GM23248 (cell line): Measurements from ENCODE around the gene DENND1A. TPM values are rescaled to one million over a fixed set of nuclear protein-coding genes. Genes with fewer than 3 reads are reported as not detected.

Experiments
- DNase-seq: peaks from one replicate; pipeline ENCODE4 v3.0.0-alpha.2; 2015
- H2AFZ ChIP-seq: fragments of 200-600 bp; sonication (generic); 2 replicates; pipeline ENCODE4 v1.6.1; 2016; ENCODE audit warnings: antibody characterized with exemption
- H3F3A ChIP-seq: fragments of 200-600 bp; sonication (generic); 2 replicates; pipeline ENCODE4 v1.6.1; 2016; ENCODE audit warnings: mild to moderate bottlenecking, antibody characterized with exemption, mixed run types; ENCODE audit not compliant: insufficient read depth
- H3K27ac ChIP-seq: fragments of 200-600 bp; sonication (generic); 2 replicates; pipeline ENCODE4 v1.5.1; 2016; ENCODE audit warnings: mild to moderate bottlenecking
- H3K27me3 ChIP-seq: fragments of 200-600 bp; sonication (generic); replicated peaks from 2 replicates; pipeline ENCODE4 v1.6.1; 2016; ENCODE audit warnings: mild to moderate bottlenecking; ENCODE audit not compliant: insufficient read depth
- H3K36me3 ChIP-seq: fragments of 200-600 bp; sonication (generic); 2 replicates; pipeline ENCODE4 v1.6.1; 2016; ENCODE audit warnings: low read depth, mild to moderate bottlenecking
- H3K4me1 ChIP-seq: fragments of 200-600 bp; sonication (generic); 2 replicates; pipeline ENCODE4 v1.6.1; 2016; ENCODE audit warnings: mild to moderate bottlenecking; ENCODE audit not compliant: insufficient read depth
- H3K4me2 ChIP-seq: fragments of 200-600 bp; sonication (generic); one replicate; pipeline ENCODE4 v1.6.1; 2016; ENCODE audit warnings: mild to moderate bottlenecking; ENCODE audit not compliant: unreplicated experiment
- H3K4me3 ChIP-seq: fragments of 200-600 bp; sonication (generic); 2 replicates; pipeline ENCODE4 v1.5.1; 2016; ENCODE audit warnings: mild to moderate bottlenecking
- H3K79me2 ChIP-seq: fragments of 200-600 bp; sonication (generic); 2 replicates; pipeline ENCODE4 v1.6.1; 2016; ENCODE audit warnings: mild to moderate bottlenecking; ENCODE audit not compliant: insufficient read depth
- H3K9ac ChIP-seq: fragments of 200-600 bp; sonication (generic); 2 replicates; pipeline ENCODE4 v1.6.1; 2016; ENCODE audit warnings: mild to moderate bottlenecking
- H3K9me2 ChIP-seq: fragments of 200-600 bp; sonication (generic); 2 replicates; pipeline ENCODE4 v1.6.1; 2016; ENCODE audit warnings: mixed run types, mild to moderate bottlenecking, moderate library complexity; ENCODE audit not compliant: insufficient read depth
- H3K9me3 ChIP-seq: fragments of 200-600 bp; sonication (generic); one replicate; pipeline ENCODE4 v1.6.1; 2017; ENCODE audit warnings: low read depth
- H4K20me1 ChIP-seq: fragments of 200-600 bp; sonication (generic); 2 replicates; pipeline ENCODE4 v1.6.0; 2016; ENCODE audit not compliant: insufficient read depth
- EZH2 ChIP-seq: fragments of 200-600 bp; sonication (generic); IDR thresholded peaks from 2 replicates; pipeline ENCODE4 v1.6.1; 2018; ENCODE audit warnings: antibody characterized with exemption, mild to moderate bottlenecking; ENCODE audit not compliant: insufficient read depth, poor library complexity, severe bottlenecking
- EZH2phosphoT487 ChIP-seq: fragments of 200-600 bp; sonication (generic); IDR thresholded peaks from 2 replicates; pipeline ENCODE4 v1.6.1; 2018; ENCODE audit warnings: antibody characterized with exemption, moderate library complexity, mild to moderate bottlenecking, low read depth; ENCODE audit not compliant: insufficient read depth
- WGBS, 2 experiments: methylation state at CpG; one replicate each; pipeline ENCODE4 v1.1.6; 2015 to 2017; ENCODE audit warnings: low lambda C conversion rate in 2 of 2, low coverage in 1 of 2; ENCODE audit errors: missing lambda C conversion rate in 2 of 2; 5-methylcytosine and 5-hydroxymethylcytosine counted together
- in situ Hi-C: fragments of 300-500 bp; cut with MboI; formaldehyde crosslinking; loops from 2 replicates; pipeline ENCODE4 v1.15.0; 2020
- polyA plus RNA-seq: library from polyadenylated mRNA; unstranded; fragments of >200 nt; fragmentation: Nextera tagmentation; extraction: Ambion mirVana; gene quantifications from 2 replicates; pipeline ENCODE4 v1.2.1, GENCODE V29; 2016
- total RNA-seq: library from RNA; depleted of rRNA; stranded (reverse); fragments of >200 nt; shearing (Covaris generic); gene quantifications from 2 replicates; pipeline ENCODE4 v1.2.3, GENCODE V29; 2014

The DENND1A gene
- total and polyA plus RNA-seq, 2 experiments from 2014 or later = 13.2 to 16.4 TPM

DNA sequence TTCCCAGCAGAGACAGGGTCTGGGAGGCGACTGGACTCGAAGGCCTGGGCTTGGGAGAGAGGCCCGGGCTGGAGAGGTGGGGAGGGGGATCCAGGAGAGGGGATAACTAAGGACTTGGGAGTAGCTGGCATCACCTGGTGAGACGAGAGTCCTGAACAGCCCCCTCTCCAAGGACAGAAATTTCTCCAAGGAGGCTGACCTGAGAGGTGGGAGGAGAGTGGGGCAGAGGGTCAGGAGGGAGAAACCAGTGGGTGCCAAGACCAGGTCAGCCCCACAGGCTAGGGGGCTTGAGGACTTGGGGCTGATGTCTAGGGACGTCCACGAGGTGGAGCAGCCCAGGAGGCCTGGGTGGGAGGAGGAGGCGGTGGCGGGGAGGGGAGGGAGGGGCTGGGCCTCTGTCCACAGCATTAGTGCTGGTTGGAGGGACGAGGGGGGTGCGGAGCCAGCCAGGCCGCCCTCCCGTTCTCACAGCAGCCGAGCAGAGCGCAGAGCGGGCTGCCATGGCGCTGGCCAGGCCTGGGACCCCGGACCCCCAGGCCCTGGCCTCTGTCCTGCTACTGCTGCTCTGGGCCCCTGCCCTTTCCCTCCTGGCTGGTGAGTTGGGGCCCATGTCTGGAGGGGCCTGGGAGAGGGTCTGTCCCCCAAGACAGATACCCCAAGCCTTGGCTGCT, 574.0 kb downstream of the DENND1A start, which contains the start of gene CRB2:
Gene CRB2 (plus strand): TSS at position 437 of the 671 bp plus-strand sequence. CDS start 64 bp downstream, at position 501.
- Histone ChIP-seq H3K9me2 (no peaks in the 10 kb centered on the region), H3K79me2 (no peaks in the 10 kb centered on the region)
- in situ Hi-C loops = no loop called here

DNA sequence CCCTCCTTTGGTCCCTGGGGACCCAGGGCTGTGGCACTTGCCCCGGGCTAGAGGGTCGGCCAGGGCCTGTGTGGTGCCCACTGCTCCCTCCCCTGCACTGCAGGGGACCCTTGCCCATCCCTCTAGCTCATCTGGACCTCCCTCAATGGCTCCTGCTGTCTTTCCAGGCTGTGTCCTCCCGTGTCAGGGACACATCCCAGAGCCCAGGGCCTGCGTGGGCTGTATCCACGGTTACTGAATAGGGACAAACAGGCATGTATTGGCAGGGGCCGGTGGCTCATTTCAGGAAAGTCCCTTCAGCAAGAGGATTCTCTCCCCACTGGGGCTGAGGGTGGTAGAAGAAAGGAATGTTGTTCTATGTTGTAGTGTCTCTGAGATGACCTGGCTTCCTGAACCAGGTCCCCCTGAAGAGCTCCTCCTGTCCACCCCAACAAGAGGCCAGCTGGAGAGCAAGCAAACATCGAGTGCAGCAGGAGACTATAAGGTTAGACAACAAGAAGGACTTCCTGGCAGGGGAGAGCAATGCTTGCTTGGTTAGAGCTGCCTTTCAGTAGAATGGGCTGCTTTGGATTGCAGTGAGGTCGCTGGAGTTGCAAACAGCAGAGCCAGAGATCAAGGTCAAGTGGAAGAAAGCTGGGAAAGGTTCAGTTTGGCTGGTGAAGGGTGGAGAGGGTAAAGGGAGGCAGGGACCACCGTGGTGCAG, 575.0 kb downstream of the DENND1A start:
- H3K4me3 ChIP-seq = no peak overlapping the region
- no peaks in the 10 kb centered on the region for H3K79me2 ChIP-seq
- H3K4me2 ChIP-seq = no peak overlapping the region
- H3K27ac ChIP-seq = no peak overlapping the region
- H2AFZ ChIP-seq = no peak overlapping the region
- in situ Hi-C loops = no loop called here
- no peak overlapping the region for H3K9ac ChIP-seq
- TF ChIP-seq EZH2 = no peak
- no peak for TF ChIP-seq EZH2phosphoT487
- WGBS, 2 experiments = 21 to 22% methylated on average over 9 of the region's 9 CpGs
- H3K4me1 ChIP-seq = no peaks in the 10 kb centered on the region
- H3K9me3 ChIP-seq = no peaks in the 10 kb centered on the region
- H3K27me3 ChIP-seq = peaks cover 14% of the 10 kb centered on the region
- no peaks in the 10 kb centered on the region for H3K9me2 ChIP-seq
- no peaks in the 10 kb centered on the region for H4K20me1 ChIP-seq
- H3K36me3 ChIP-seq = no peaks in the 10 kb centered on the region
- DNase-seq = peak; percentile 36
- H3F3A ChIP-seq = no peaks in the 10 kb centered on the region

More for the DNA sequence above, 574.0 kb downstream of the DENND1A start, which contains the start of gene CRB2:
- peaks cover 9% of the 10 kb centered on the region for H3K27me3 ChIP-seq
- H3K9ac ChIP-seq = no peak within 1 kb of the TSS
- 17 to 27% methylated on average over 5 to 14 of the region's 17 CpGs for WGBS, 2 experiments
- no peak within 1 kb of the TSS for H3K4me3 ChIP-seq
- no peaks in the 10 kb centered on the region for H4K20me1 ChIP-seq
- no peaks in the 10 kb centered on the region for H3K36me3 ChIP-seq
- no peak for DNase-seq
- no peak for TF ChIP-seq EZH2phosphoT487
- no peak for TF ChIP-seq EZH2
- H3K9me3 ChIP-seq = no peaks in the 10 kb centered on the region
- no peaks in the 10 kb centered on the region for H3K4me1 ChIP-seq
- no peak within 1 kb of the TSS for H3K27ac ChIP-seq
- no peaks in the 10 kb centered on the region for H3F3A ChIP-seq
- H2AFZ ChIP-seq = no peak within 1 kb of the TSS
- no peak within 1 kb of the TSS for H3K4me2 ChIP-seq

DNA sequence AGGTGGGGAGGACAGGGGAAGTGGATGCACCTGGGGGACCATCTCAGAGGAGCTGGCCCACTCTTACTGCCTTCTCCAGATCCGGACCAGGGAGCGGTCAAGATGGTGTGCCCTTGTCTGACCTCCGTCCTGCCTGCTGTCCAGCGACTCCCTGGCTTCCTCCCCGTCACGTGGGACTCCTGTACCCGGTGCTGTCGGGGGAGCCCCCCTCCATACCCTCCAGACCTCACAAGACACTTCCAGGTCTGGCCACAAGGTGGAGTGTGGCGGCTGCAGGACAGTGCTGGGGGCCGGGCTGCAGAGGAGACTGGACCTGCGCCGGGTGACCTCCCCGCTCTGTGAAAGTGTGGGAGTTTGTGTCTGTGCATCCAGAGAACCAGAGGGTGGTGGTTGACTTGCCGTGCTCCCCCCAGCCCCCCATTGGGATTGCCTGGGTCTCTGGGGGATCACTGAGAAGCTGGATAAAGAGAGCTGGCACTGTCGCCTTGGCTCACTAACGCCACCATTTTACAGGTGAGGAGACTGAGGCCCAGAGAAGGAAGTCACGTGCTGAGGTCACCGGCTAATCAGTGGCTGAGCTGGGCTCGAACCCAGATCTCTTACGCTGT, 575.8 kb downstream of the DENND1A start:
- H4K20me1 ChIP-seq = no peaks in the 10 kb centered on the region
- TF ChIP-seq EZH2 = no peak
- no peak for TF ChIP-seq EZH2phosphoT487
- DNase-seq = peak; percentile 69
- no peaks in the 10 kb centered on the region for H3K36me3 ChIP-seq
- WGBS, 2 experiments = 23 to 24% methylated on average over 18 to 20 of the region's 20 CpGs
- peaks cover 14% of the 10 kb centered on the region for H3K27me3 ChIP-seq
- no peaks in the 10 kb centered on the region for H3K9me3 ChIP-seq
- no peaks in the 10 kb centered on the region for H3K79me2 ChIP-seq
- in situ Hi-C loops = no loop called here
- H3K4me2 ChIP-seq = no peak overlapping the region
- H3K4me3 ChIP-seq = no peak overlapping the region
- H3K4me1 ChIP-seq = no peaks in the 10 kb centered on the region
- no peaks in the 10 kb centered on the region for H3K9me2 ChIP-seq
- no peaks in the 10 kb centered on the region for H3F3A ChIP-seq
- H2AFZ ChIP-seq = no peak overlapping the region
- H3K9ac ChIP-seq = no peak overlapping the region
- no peak overlapping the region for H3K27ac ChIP-seq

DNA sequence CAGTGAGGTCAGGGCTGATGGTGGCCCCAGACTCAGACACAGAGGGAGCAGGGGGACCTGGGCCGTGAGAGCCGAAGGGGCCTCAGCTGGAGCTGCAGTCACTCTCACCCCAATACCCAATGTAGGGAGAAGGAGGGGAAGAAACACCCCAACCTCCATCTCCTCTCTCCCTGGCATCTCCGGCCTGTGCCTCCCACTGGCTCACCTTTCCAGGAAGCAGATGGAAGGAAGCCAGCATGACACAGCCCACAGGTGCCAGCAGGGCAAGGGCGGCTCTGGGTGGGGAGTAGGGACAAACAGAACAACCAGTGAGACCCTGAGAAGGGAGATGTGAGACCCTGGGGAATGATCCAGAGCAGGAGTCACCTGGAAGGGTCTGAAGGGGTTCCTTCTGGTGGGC, 576.9 kb downstream of the DENND1A start:
- Histone ChIP-seq H2AFZ (no peak overlapping the region), H3K27ac (no peak overlapping the region), H3K36me3 (no peaks in the 10 kb centered on the region), H3K27me3 (peaks cover 14% of the 10 kb centered on the region), H3F3A (no peaks in the 10 kb centered on the region), H3K9me3 (no peaks in the 10 kb centered on the region), H3K4me1 (no peaks in the 10 kb centered on the region), H3K79me2 (no peaks in the 10 kb centered on the region), H3K9ac (no peak overlapping the region), H3K4me2 (no peak overlapping the region), H3K9me2 (no peaks in the 10 kb centered on the region), H3K4me3 (no peak overlapping the region), H4K20me1 (no peaks in the 10 kb centered on the region)
- in situ Hi-C loops = no loop called here
- whole genome bisulfite sequencing, 2 experiments = 55 to 69% methylated on average over 2 to 4 of the region's 4 CpGs
- DNase-seq = no peak
- no peak for TF ChIP-seq EZH2
- no peak for TF ChIP-seq EZH2phosphoT487
